Activated naive CD8-positive, alpha-beta T cell treated with anti-CD3 and anti-CD28 coated beads, Interleukin-2, amount 50 U/mL, for 24 hours (primary cell): ENCODE results near the gene RPS3.
"Not testable (repeated sequence)": the region's sequence is repeated elsewhere in the genome, so short reads cannot be mapped to it uniquely, and the experiment has no call there.

Experiments used
- ATAC-seq: fragments of 150-1000 bp; cut with Tn5 transposase; one replicate; pipeline ENCODE4 v1.10.0; 2021
- DNase-seq: peaks from one replicate; pipeline ENCODE4 v3.0.0; 2021
- H3K27ac Mint-ChIP-seq: one replicate; pipeline ENCODE4 v1.8.0; 2021; ENCODE audit warnings: mild to moderate bottlenecking, mixed read lengths
- H3K27me3 Mint-ChIP-seq: one replicate; pipeline ENCODE4 v1.8.0; 2021; ENCODE audit warnings: mixed read lengths
- H3K36me3 Mint-ChIP-seq: one replicate; pipeline ENCODE4 v1.8.0; 2021; ENCODE audit warnings: low read depth, mixed read lengths
- H3K4me1 Mint-ChIP-seq: one replicate; pipeline ENCODE4 v1.8.0; 2021; ENCODE audit warnings: mixed read lengths
- H3K4me3 Mint-ChIP-seq: one replicate; pipeline ENCODE4 v1.8.0; 2021; ENCODE audit warnings: mild to moderate bottlenecking, moderate library complexity, mixed read lengths
- H3K9me3 Mint-ChIP-seq: one replicate; pipeline ENCODE4 v1.8.0; 2021; ENCODE audit warnings: mixed read lengths

Gene RPS3

GRCh38 chr11:75389276-75389605 is 10.1 kb upstream of the RPS3 start:
- no peaks in the 10 kb centered on the region for H3K36me3 Mint-ChIP-seq
- H3K9me3 Mint-ChIP-seq, result no peaks in the 10 kb centered on the region
- H3K4me3 Mint-ChIP-seq, result no peak overlapping the region
- no peak overlapping the region for H3K27ac Mint-ChIP-seq
- ATAC-seq (no peak), DNase-seq (no peak)
- H3K4me1 Mint-ChIP-seq, result peaks cover 4% of the 10 kb centered on the region
- peaks cover 4% of the 10 kb centered on the region for H3K27me3 Mint-ChIP-seq

- no peaks in the 10 kb centered on the region for H3K4me1 Mint-ChIP-seq
- DNase-seq, result no peak
- peaks cover 4% of the 10 kb centered on the region for H3K27me3 Mint-ChIP-seq
- no peaks in the 10 kb centered on the region for H3K9me3 Mint-ChIP-seq
- H3K36me3 Mint-ChIP-seq, result no peaks in the 10 kb centered on the region
- no peak overlapping the region for H3K4me3 Mint-ChIP-seq
- ATAC-seq, result no peak
- H3K27ac Mint-ChIP-seq, result no peak overlapping the region
Measured at GRCh38 chr11:75389925-75390324, 9.4 kb upstream of the RPS3 start.

- peaks cover 6% of the 10 kb centered on the region for H3K27me3 Mint-ChIP-seq
- H3K27ac Mint-ChIP-seq, result no peak overlapping the region
- ATAC-seq (peak; percentile 57), DNase-seq (no peak)
- no peaks in the 10 kb centered on the region for H3K9me3 Mint-ChIP-seq
- H3K4me1 Mint-ChIP-seq, result peaks cover 2% of the 10 kb centered on the region
- peaks cover 2% of the 10 kb centered on the region for H3K36me3 Mint-ChIP-seq
- H3K4me3 Mint-ChIP-seq, result no peak overlapping the region
Measured at GRCh38 chr11:75394085-75394840, 5.1 kb upstream of the RPS3 start.

GRCh38 chr11:75398906-75399305 is 412 bp upstream of the RPS3 start:
- DNase-seq (no peak), ATAC-seq (no peak)
- H3K4me1 Mint-ChIP-seq, result peaks cover 38% of the 10 kb centered on the region
- H3K9me3 Mint-ChIP-seq, result no peaks in the 10 kb centered on the region
- peaks cover 49% of the 10 kb centered on the region for H3K36me3 Mint-ChIP-seq
- H3K4me3 Mint-ChIP-seq, result peak overlapping the region; percentile 98
- H3K27ac Mint-ChIP-seq, result peak overlapping the region; percentile 100
- peaks cover 3% of the 10 kb centered on the region for H3K27me3 Mint-ChIP-seq

- Mint-ChIP-seq H3K4me3 (peak overlapping the region; percentile 98), H3K27me3 (peaks cover 3% of the 10 kb centered on the region), H3K4me1 (peaks cover 50% of the 10 kb centered on the region), H3K27ac (peak overlapping the region; percentile 100), H3K36me3 (peaks cover 61% of the 10 kb centered on the region), H3K9me3 (no peaks in the 10 kb centered on the region)
- DNase-seq, result no peak
- no peak for ATAC-seq
Measured at GRCh38 chr11:75400146-75400865, 988 bp downstream of the RPS3 start.

GRCh38 chr11:75402002-75402773 is 2.9 kb downstream of the RPS3 start:
- Mint-ChIP-seq H3K27me3 (no peaks in the 10 kb centered on the region), H3K27ac (peak overlapping the region; percentile 100), H3K4me3 (peak overlapping the region; percentile 98), H3K9me3 (no peaks in the 10 kb centered on the region), H3K4me1 (peaks cover 64% of the 10 kb centered on the region), H3K36me3 (peaks cover 80% of the 10 kb centered on the region)
- no peak for DNase-seq
- no peak for ATAC-seq

GRCh38 chr11:75403037-75403436 is 3.7 kb downstream of the RPS3 start:
- Mint-ChIP-seq H3K4me3 (peak overlapping the region; percentile 98), H3K27ac (peak overlapping the region; percentile 100), H3K27me3 (no peaks in the 10 kb centered on the region), H3K9me3 (no peaks in the 10 kb centered on the region), H3K4me1 (peaks cover 67% of the 10 kb centered on the region), H3K36me3 (peaks cover 86% of the 10 kb centered on the region)
- no peak for DNase-seq
- ATAC-seq, result no peak

GRCh38 chr11:75403983-75404658 is 4.8 kb downstream of the RPS3 start:
- ATAC-seq, result peak; percentile 64
- Mint-ChIP-seq H3K9me3 (no peaks in the 10 kb centered on the region), H3K4me1 (peaks cover 67% of the 10 kb centered on the region), H3K27me3 (no peaks in the 10 kb centered on the region), H3K4me3 (peak overlapping the region; percentile 98), H3K36me3 (peaks cover 92% of the 10 kb centered on the region), H3K27ac (peak overlapping the region; percentile 100)
- DNase-seq, result no peak

- Mint-ChIP-seq H3K27me3 (no peaks in the 10 kb centered on the region), H3K9me3 (no peaks in the 10 kb centered on the region), H3K4me1 (peaks cover 55% of the 10 kb centered on the region), H3K4me3 (no peak overlapping the region), H3K36me3 (peaks cover 70% of the 10 kb centered on the region), H3K27ac (peak overlapping the region; percentile 52)
- ATAC-seq, result no peak
- DNase-seq, result no peak
Measured at GRCh38 chr11:75406338-75406777, 7.0 kb downstream of the RPS3 start.

- Mint-ChIP-seq H3K4me3 (no peak overlapping the region), H3K27ac (no peak overlapping the region)
Measured at GRCh38 chr11:75408957-75409219, 9.6 kb downstream of the RPS3 start.

GRCh38 chr11:75409971-75410370 is 10.7 kb downstream of the RPS3 start:
- peaks cover 47% of the 10 kb centered on the region for H3K36me3 Mint-ChIP-seq
- not testable (repeated sequence) for H3K27ac Mint-ChIP-seq, H3K9me3 Mint-ChIP-seq, ATAC-seq, H3K4me3 Mint-ChIP-seq, DNase-seq, H3K27me3 Mint-ChIP-seq
- H3K4me1 Mint-ChIP-seq, result peaks cover 20% of the 10 kb centered on the region

More at GRCh38 chr11:75408957-75409219, 9.6 kb downstream of the RPS3 start:
- Mint-ChIP-seq H3K9me3 (no peaks in the 10 kb centered on the region), H3K4me1 (peaks cover 29% of the 10 kb centered on the region), H3K36me3 (peaks cover 54% of the 10 kb centered on the region), H3K27me3 (no peaks in the 10 kb centered on the region)
- DNase-seq, result no peak
- peak; percentile 20 for ATAC-seq

GRCh38 chr11:75413146-75413545 is 13.8 kb downstream of the RPS3 start:
- H3K4me3 Mint-ChIP-seq, H3K27ac Mint-ChIP-seq, H3K9me3 Mint-ChIP-seq, H3K27me3 Mint-ChIP-seq, DNase-seq, H3K4me1 Mint-ChIP-seq, ATAC-seq: not testable (repeated sequence)
- H3K36me3 Mint-ChIP-seq, result peaks cover 26% of the 10 kb centered on the region

GRCh38 chr11:75413864-75414263 is 14.5 kb downstream of the RPS3 start:
- H3K4me3 Mint-ChIP-seq, result no peak overlapping the region
- no peaks in the 10 kb centered on the region for H3K27me3 Mint-ChIP-seq
- DNase-seq (no peak), ATAC-seq (no peak)
- no peak overlapping the region for H3K27ac Mint-ChIP-seq
- H3K9me3 Mint-ChIP-seq, result no peaks in the 10 kb centered on the region
- no peaks in the 10 kb centered on the region for H3K4me1 Mint-ChIP-seq
- H3K36me3 Mint-ChIP-seq, result peaks cover 20% of the 10 kb centered on the region

- Mint-ChIP-seq H3K27me3 (no peaks in the 10 kb centered on the region), H3K9me3 (no peaks in the 10 kb centered on the region), H3K4me1 (no peaks in the 10 kb centered on the region), H3K27ac (no peak overlapping the region), H3K4me3 (no peak overlapping the region), H3K36me3 (peaks cover 9% of the 10 kb centered on the region)
- DNase-seq, result no peak
- ATAC-seq, result no peak
Measured at GRCh38 chr11:75420224-75421034, 21.1 kb downstream of the RPS3 start.
